GM21447 (cell line): ENCODE measurements around the gene GAS2L2.
"Not testable (repeated sequence)": the region's sequence is repeated elsewhere in the genome, so short reads cannot be mapped to it uniquely, and the experiment has no call there.

Experiments used
- ATAC-seq: cut with Tn5 transposase; IDR thresholded peaks from one replicate; pipeline ENCODE4 v1.9.1; 2021; ENCODE audit not compliant: unreplicated experiment

The GAS2L2 gene

DNA sequence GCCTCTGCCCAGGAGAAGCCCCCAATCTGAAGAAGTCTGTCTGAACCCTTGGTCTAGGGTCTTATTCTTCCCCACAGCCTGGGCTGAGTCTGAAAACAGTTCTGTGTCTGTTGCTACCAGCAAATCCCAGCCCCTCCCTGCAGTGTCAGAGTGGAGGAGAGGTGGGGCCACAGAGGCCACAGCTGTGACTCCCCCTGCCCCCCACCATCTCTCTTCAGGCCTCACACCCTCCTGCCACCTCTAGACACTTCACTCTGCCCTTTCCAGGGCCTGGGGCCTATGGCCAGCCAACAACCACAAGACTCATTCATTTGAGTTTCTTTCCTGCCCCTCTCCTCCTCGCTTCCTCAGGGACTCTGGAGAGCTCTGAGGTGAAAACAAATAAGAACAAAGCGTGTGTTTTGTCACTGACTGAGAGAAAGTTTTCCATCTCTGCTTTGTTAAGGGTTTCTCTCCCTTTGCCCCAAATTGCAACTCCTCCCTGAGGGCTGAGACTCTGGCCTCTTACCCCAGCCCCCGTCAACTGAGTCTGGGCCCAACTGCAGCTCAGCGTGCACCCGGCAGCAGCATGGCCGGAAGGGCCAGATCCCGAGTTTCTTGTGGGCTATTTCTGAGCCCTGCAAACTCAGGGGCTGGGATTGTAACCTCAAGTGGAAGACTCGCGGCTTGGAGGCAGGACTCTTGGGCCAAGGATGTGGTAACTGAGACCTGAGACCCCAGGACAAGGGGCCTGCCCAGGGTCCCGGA is 20.8 kb upstream of the GAS2L2 start:
- no peak for ATAC-seq

DNA sequence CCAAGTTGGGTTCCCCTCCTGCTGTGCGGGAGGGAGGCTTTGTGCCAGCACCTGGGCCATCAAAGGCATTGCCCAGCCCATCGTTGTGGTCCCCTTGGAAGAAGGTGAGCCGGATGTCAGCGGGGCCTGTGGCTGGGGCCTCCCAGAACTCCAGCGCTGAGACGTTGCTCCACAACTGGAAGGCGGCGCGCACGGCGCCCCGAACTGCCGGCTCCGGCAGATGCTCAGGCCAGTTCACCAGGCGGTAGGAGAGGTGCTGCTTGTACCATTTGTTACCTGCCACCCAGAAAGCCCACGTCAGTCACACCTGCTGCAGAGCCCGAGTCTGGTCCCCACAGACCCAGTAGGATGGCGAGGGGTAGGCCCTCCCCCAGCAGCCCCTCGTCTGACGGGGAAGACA is 20.1 kb upstream of the GAS2L2 start:
- no peak for ATAC-seq

DNA sequence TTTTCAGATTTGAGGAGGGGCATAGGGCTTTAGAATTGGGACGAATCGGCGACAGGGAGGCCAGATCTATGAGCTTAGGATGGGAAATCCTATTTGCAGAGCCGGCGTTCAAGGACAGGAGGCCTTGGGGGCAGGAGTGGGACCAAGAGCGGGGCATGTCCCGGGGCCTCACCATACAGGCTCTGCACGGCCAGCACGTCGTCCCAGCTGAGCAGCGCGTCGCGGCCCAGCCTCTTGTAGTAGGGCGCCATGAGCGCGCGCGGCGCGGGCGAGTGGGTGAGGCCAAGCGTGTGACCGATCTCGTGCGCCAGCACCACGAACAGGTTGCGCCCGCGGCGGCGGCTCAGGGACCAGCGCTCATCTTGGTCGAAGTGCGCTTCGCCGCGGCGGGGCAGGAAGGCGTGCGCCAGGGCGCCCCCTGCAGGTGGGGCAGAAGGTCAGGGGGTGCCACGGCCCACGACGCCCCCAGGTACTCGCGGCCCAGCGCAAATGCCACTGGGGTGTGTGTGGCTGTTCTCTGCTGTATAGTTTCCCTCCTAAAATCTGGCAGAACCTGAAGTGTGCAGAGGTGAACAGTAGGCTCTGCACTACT is 17.0 kb upstream of the GAS2L2 start:
- ATAC-seq = no peak

DNA sequence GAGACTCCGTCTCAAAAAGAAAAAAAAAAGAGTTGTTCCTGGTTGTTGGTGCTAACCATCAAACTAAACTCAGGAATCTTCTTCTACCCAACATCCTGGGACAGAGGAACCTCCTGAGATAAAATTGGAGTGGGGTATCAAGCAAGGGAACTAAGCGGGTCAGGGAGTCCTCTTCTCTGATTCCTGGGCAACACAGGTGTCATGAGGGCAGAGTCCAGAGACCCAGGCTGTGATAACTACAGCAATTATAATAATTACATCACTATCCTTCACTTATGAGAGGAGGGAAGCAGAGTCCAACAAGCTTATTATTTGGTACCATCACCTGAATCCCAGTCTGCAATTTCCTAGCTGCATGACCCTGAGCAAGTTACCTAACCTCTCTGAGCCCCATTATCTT is 15.8 kb upstream of the GAS2L2 start:
- ATAC-seq = no peak

DNA sequence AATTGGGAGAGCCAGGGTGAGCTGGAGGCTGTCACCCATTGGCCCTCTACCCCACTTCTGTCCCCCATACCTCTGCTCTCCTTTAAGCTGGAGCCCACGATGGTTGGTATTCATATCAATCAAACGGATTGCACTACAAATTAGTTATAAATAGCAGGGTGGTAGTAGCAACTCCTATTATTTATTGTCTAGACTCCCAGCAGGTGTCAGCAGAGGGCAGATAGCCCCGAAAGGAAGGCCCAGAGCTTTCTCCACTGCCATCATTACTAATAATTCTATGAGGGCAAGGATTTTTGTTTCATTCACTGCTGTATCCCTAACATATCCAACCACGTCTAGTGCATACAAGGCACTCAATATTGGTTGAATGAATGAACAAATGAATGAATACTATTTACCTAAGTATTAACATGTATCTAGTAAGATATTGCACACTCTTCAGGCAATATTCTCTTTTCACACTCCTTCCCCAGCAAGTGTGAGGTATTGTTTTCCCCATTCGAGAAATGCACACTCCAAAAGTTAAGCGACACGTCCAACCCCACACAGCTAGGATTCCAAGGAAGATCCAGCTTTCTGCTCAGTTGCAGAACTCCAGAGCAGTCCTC is 14.0 kb upstream of the GAS2L2 start:
- no peak for ATAC-seq

DNA sequence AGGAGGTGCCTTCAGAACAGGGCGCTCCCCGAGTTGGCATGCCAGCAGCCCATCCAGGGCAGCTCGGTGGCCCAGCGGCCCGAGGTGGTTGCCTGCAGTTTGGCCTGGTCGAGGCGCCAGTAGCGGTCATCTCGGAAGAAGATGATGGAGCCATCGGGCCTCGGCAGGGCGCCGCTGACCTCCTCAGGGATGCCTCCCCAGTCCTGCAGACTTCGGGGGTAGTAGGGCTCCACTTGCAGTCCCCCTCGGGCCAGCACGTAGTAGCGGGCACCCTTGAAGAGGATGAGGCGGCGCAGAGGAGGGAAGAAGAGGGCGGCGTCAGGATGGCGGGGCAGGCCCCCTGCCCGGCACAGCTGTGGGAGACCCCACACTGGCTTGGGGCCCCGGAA is 13.4 kb upstream of the GAS2L2 start:
- no peak for ATAC-seq

DNA sequence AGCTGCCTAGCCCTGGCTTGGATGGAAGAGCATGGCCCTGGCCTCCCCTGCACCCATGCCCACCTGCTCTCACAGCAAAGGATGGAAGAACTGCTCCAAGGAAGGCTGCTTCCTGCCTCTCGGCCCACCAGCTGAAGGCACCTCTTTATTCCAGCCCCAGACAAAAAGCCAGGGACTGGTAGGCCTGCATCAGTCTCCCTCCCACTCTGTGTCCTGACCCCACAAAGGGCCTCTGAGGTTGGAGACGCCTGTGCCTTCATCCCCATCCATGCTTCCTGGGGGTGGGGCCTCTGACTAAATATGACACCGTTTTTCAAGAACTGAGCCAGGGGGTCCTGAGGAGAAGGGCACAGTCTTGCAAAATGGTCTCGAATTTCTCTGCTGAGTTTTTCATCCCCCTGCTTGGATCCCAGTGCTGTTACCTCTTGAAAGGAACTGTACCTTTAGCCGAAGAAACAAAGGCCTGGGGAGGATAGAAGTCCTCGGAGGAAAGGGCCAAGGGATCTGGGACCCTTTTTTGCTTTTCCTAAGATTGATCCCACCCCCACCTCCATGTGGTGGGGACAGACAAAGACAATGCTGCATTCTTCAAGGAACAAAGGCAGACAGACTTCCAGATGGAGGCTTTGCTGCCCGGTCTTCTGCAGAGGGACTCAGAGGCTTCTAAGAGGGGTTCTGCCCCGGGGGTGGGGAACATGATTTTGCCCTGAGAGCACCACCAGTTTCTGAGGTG is 12.9 kb upstream of the GAS2L2 start:
- no peak for ATAC-seq

DNA sequence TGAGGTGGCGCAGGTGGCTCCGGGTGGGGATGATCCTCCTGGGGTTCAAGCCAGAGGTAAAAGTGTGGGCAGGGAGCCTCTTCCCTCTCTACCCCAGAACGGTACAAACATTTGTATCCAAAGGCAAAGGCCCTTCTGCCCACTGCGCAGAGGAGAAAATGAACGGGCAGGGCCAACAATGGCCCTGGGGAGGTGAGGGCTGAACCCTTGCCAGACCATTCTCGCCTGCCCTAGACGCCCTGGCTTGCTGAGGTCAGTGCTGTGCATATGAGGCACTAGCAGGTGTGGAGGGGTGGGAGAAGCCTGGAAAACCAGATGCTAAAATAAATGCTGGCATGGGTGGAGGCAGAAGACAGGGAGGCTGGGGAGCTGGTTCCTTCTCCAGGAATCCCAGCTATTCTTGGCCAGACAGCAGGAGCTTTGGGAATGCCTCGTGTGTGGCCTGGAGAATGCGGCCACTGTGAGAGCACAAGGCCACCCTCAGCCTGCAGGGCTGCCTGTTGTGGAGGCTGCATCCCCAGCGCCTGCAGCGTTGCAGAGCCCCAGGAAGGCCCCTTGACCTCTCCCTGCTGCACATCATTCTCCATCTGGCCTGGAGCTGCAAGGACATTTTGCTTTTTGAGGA is 12.2 kb upstream of the GAS2L2 start:
- no peak for ATAC-seq

DNA sequence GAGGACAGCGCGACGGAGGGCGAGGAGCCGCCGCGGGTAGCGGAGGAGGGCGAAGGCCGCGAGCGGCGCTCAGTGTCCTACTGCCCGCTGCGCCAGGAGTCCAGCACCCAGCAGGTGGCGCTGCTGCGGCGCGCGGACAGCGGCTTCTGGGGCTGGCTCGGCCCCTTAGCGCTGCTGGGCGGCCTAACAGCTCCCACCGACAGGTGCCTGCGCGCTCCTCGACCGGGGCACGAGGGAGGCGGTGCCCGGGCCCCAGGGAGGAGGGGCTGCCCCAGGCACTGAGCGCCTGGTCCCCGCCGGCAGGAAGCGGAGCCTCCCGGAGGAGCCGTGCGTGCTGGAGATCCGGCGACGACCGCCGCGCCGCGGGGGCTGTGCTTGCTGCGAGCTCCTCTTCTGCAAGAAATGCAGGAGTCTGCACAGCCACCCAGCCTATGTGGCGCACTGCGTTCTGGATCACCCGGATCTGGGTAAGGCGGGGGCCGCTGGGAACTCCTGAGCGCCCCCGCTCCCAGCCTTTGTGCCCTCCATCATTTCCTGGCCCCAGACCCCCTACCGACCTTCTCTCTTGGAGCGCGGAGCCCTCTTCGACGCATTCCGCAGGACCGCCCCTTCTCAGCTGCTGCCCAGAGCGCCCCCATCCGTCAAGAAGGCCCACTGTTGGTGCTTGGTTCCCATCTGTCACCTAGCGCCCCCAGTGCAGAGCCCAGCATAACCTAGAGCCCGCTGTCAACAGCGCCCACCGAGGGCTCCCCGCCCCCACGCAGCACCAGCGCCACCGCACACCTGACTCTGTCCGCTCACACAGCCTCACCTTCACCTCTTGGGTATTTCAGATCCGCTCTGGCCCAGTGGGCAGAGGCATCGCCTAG is 11.3 kb upstream of the GAS2L2 start:
- ATAC-seq = peak; percentile 58

DNA sequence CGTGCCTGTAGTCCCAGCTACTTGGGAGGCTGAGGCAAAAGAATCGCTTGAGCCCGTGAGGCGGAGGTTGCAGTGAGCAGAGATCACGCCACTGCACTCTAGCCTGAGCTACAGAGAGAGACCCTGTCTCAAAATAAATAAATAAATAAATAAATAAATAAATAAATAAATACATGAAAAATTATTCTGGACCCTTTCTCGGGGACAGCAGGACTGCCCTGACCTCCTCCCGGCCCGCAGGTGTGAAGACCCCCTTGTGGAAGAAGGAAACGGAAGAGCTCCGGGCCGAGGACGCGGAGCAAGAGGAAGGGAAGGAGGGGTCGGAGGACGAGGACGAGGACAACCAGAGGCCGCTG is 10.7 kb upstream of the GAS2L2 start:
- no peak for ATAC-seq

DNA sequence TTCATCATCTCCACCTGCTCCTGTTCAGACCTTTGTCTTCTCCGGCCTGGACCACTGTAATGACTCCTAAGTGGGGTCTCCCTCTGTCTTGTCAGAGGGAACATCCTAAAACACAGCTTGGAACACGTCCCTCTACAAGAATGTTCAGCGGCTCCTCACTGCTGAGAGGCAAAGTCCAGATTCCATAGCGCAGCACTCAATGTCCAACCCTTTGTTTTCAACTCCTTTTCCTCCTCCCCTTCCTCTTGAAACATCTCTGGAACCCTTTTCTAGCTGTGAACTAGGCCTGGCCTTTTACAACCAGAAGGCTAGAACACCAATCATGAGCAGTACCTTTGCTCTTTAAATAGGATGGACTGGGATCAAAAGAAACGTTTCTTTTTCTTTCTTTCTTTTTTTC is 8.6 kb upstream of the GAS2L2 start:
- no peak for ATAC-seq

DNA sequence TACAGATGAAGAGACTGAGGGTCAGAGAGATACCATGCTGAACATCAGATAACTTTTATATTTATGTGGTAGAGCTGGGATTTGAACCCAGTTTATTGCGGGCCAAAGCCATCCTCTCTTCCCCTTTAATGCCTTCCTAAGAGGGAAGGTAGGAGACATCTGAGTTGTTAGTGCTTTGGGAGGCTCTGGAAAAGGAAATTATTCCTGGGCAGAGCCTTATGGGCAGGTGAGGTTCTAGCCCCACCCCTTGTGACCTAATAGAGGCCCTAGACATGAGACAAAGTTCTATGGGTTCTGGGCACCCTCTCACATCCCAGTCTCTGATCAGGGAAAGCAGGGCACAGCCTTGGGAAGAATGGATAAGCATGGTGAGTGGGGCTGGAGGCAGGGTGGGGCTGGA is 7.5 kb upstream of the GAS2L2 start, which contains the start of gene C17orf50:
TSS of gene C17orf50 (plus strand) at position 301 of the 400 bp plus-strand sequence. CDS start at position 356, 55 bp downstream.
- ATAC-seq = no peak

DNA sequence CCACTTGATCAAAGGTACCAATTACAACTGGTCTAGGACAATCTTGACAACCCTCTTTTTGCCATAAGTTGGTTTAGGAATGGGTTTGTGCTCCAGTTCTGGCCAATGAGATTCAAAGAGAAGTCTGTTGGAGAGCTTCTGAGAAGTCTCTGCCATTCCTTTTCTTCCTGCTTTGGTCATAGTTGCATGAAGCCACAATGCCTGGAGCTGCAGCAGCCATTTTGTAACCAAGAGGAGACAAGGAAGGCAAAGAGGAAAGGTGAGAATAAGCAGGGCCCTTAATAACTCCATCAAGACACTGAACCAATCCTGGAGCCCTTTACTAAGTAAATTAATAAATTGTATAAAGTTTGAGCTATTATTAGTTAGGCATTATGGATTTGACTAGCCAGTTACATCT is 4.2 kb upstream of the GAS2L2 start:
- no peak for ATAC-seq

DNA sequence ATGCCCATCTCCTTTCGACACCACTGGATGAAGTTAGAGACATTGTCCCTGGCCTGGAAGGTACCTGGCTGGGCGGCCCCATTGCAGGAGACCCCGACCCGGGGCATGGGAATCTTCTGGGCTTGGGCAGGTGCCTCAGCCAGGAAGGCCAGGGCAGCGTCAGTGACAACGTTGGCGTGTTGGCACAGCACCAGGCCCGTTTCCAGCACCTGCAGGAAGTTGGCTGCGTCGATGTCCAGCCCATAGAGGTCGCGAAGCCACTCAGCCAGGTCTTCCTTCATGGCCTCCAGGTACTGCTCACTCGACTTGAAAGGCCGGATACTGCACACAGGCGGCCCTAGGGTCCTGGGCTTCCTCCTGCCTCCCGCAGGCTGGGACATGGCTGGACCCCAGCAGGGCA is 568 bp downstream of the GAS2L2 start:
- no peak for ATAC-seq

DNA sequence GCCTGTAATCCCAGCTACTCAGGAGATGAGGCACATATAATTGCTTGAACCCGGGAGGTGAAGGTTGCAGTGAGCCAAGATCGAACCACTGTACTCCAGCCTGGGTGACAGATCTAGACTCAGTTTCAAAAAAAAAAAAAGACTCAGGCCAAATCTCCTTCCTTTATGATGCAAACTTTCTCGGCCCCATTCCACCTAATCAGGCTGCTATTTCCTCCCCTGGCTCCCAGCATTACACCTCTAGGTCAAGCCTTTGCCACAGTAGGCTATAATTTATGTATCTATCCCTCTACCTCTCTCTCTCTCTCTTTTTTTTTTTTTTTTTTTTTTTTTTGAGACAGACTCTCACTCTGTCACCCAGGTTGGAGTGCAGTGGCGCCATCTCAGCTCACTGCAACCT is 1.5 kb downstream of the GAS2L2 start:
- not testable (repeated sequence) for ATAC-seq

DNA sequence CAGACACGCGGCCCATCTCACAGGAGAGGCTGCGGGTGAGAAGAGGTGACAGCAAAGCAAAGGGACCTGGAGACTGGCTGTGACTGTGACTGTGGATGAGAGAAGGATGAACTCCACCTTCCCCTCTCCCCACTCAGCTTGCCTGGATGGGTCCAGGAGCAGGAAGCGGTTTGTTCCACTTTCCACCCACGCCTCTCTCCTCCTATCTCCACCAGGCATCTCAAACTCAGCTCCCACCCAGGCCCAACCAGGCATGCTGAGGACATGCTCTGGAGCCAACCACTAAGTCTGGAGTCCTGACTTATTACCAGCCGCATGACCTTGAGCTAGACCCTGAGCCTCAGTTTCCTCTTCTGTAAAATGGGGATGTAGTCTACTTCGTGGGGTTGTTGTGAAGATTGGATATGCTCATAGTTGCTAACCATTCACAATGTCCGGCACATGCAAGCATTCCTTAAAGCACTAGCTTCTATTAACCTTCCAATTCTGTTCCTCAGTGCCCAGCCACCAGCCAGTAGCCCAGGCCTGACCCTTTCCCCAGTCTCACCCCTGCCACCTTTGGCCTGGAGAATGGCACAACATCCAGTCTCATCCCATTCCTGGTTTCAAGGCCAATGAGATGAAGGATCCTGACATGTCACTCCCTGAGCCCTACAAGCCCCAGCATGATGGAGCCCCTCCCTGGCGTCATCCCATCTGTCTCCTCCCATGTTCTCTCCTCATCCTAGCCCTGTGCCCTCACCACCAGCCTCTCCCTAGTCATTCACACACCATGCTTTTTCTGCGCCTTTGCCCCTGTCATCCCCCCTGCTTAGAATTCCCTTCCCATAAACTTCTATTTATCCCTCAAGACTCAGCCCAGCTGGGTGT is 2.3 kb downstream of the GAS2L2 start:
- no peak for ATAC-seq

DNA sequence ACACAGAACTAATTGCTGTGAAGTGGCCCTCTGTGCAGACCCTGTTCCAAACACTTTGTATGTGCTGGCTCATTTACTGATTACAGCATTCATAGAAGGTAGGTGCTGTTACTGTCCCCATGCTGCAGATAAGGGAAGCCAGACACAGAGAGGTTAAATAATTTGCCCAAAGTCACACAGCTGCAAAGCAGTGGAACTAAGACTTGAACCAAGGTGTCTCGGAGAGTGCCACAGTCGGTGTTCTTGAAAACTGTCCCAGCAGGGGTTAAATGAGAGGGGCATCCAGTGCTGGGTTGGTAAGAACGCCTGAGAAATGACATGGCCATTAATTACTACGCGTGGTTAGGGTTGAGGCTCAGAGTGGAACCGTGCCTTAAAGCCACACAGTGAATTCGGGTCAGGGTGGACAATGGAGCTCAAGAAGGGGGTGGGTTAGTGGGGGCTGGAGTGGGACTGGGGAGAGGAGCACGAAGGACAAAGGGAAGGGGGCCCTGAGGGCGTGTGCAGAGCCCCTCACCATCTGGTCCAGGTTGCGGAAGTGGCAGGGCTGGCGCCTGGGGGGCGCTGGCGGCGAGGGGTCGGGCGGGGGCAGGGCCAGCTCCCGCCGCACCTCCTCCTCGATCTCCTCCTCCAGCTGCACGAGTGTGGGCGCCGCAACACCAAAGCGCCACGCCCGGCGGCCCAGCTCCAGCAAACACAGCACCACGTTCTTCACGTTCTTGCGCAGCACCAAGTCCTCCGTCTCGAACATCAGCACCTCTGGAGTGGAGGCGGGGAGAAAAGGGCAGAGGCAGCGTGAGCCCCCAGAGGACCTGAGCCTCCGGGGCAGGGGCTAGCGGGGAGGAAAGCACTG is 3.3 kb downstream of the GAS2L2 start:
- ATAC-seq = no peak

DNA sequence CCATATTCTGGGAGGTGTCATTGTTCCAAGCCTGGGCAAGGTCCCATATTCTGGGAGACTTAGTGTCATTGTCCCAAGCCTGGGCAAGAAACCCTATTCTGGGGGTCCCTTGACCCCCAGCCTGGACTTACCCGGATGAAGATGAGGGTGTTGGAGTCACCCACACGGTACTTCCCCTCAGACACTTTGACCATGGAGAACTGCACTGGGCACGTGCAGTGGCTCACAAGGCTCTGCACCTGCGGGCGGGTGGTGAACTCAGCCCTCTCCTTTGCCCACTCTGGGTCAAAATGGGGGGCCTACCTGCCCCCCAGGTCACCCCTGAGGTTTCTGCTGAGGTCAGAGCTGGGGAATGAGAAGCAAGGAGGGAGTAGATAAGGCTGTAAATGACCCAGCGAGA is 4.1 kb downstream of the GAS2L2 start:
- ATAC-seq = no peak
